WTC11 (cell line): ENCODE results near the gene PSTK. TPM values are rescaled to one million over a fixed set of nuclear protein-coding genes. Genes with fewer than 3 reads are reported as not detected.

ENCODE experiments used
- ATAC-seq: fragments of 200-7000 bp; cut with Tn5 transposase; 2 replicates; pipeline ENCODE4 v1.10.0; 2021; ENCODE audit warnings: mild to moderate bottlenecking, moderate library complexity
- CTCF ChIA-PET: fragments of 300-600 bp; sonication (Branson Sonifier 250); formaldehyde crosslinking; loops from one replicate; lab custom pipeline; 2021; ENCODE audit warnings: antibody characterized with exemption; lab: Charles Lee
- POLR2A ChIA-PET: fragments of 350-600 bp; sonication (Branson Sonifier 250); formaldehyde crosslinking; loops from one replicate; lab custom pipeline; 2021; ENCODE audit warnings: antibody characterized with exemption; lab: Charles Lee
- DNase-seq: peaks from one replicate; pipeline ENCODE4 v3.0.0; 2021; ENCODE audit warnings: low spot score
- H3K27ac Mint-ChIP-seq: 2 replicates; pipeline ENCODE4 v1.8.0; 2021; ENCODE audit warnings: mixed read lengths
- H3K27me3 Mint-ChIP-seq: 2 replicates; pipeline ENCODE4 v1.8.0; 2021; ENCODE audit warnings: low read depth, mild to moderate bottlenecking, moderate library complexity, mixed read lengths
- H3K36me3 Mint-ChIP-seq: 2 replicates; pipeline ENCODE4 v1.8.0; 2021; ENCODE audit warnings: mixed read lengths
- H3K4me1 Mint-ChIP-seq: 2 replicates; pipeline ENCODE4 v1.8.0; 2022; ENCODE audit warnings: mixed read lengths
- H3K4me3 Mint-ChIP-seq: 2 replicates; pipeline ENCODE4 v1.8.0; 2021; ENCODE audit warnings: mild to moderate bottlenecking, moderate library complexity, mixed read lengths
- H3K9me3 Mint-ChIP-seq: 2 replicates; pipeline ENCODE4 v1.8.0; 2021; ENCODE audit warnings: mixed read lengths
- CREB1 ChIP-seq: sonication (generic); formaldehyde crosslinking; IDR thresholded peaks from 2 replicates; pipeline ENCODE4 v1.8.0; 2023; ENCODE audit warnings: mild to moderate bottlenecking, missing genetic modification reagents
- ELF4 ChIP-seq: sonication (generic); formaldehyde crosslinking; IDR thresholded peaks from 2 replicates; pipeline ENCODE4 v1.8.1; 2022; ENCODE audit warnings: low read depth, mild to moderate bottlenecking, moderate library complexity, missing genetic modification reagents
- ETV6 ChIP-seq: sonication (generic); formaldehyde crosslinking; IDR thresholded peaks from 2 replicates; pipeline ENCODE4 v1.8.1; 2022; ENCODE audit warnings: mild to moderate bottlenecking, missing genetic modification reagents
- FOXJ3 ChIP-seq: sonication (generic); formaldehyde crosslinking; IDR thresholded peaks from 2 replicates; pipeline ENCODE4 v1.9.0; 2021; ENCODE audit warnings: missing genetic modification reagents, mild to moderate bottlenecking, borderline replicate concordance
- FOXK1 ChIP-seq: sonication (generic); formaldehyde crosslinking; IDR thresholded peaks from 2 replicates; pipeline ENCODE4 v1.8.0; 2022; ENCODE audit warnings: mild to moderate bottlenecking, moderate library complexity, missing genetic modification reagents
- FOXP4 ChIP-seq: sonication (generic); formaldehyde crosslinking; IDR thresholded peaks from 2 replicates; pipeline ENCODE4 v1.8.0; 2022; ENCODE audit warnings: mild to moderate bottlenecking, missing genetic modification reagents
- HMGA2 ChIP-seq: fragments of 250-450 bp; sonication (Bioruptor Pico); IDR thresholded peaks from 2 replicates; pipeline ENCODE4 v1.4.0; 2021; ENCODE audit warnings: mild to moderate bottlenecking, moderate library complexity
- IRF2 ChIP-seq: sonication (generic); formaldehyde crosslinking; IDR thresholded peaks from 2 replicates; pipeline ENCODE4 v1.8.0; 2022; ENCODE audit warnings: low read depth, missing genetic modification reagents, borderline replicate concordance
- JUN ChIP-seq: sonication (generic); formaldehyde crosslinking; IDR thresholded peaks from 2 replicates; pipeline ENCODE4 v1.8.0; 2023; ENCODE audit warnings: mild to moderate bottlenecking, missing genetic modification reagents
- MAX ChIP-seq: sonication (generic); formaldehyde crosslinking; IDR thresholded peaks from 2 replicates; pipeline ENCODE4 v1.8.0; 2022; ENCODE audit warnings: mild to moderate bottlenecking, missing genetic modification reagents
- NFATC4 ChIP-seq: fragments of 250-450 bp; sonication (Bioruptor Pico); IDR thresholded peaks from 2 replicates; pipeline ENCODE4 v1.9.0; 2021; ENCODE audit warnings: mild to moderate bottlenecking
- OVOL2 ChIP-seq: fragments of 250-450 bp; sonication (Bioruptor Pico); IDR thresholded peaks from 2 replicates; pipeline ENCODE4 v1.9.0; 2021; ENCODE audit warnings: mild to moderate bottlenecking, borderline replicate concordance
- PRDM15 ChIP-seq: sonication (generic); formaldehyde crosslinking; IDR thresholded peaks from 2 replicates; pipeline ENCODE4 v1.8.0; 2022; ENCODE audit warnings: missing genetic modification reagents
- PRRX2 ChIP-seq: fragments of 250-450 bp; sonication (Bioruptor Pico); IDR thresholded peaks from 2 replicates; pipeline ENCODE4 v1.8.0; 2021; ENCODE audit warnings: mild to moderate bottlenecking
- RORB ChIP-seq: fragments of 250-450 bp; sonication (Bioruptor Pico); IDR thresholded peaks from 2 replicates; pipeline ENCODE4 v1.9.0; 2021; ENCODE audit warnings: mild to moderate bottlenecking
- SMAD3 ChIP-seq: sonication (generic); formaldehyde crosslinking; IDR thresholded peaks from 2 replicates; pipeline ENCODE4 v1.8.0; 2022; ENCODE audit warnings: missing genetic modification reagents, mild to moderate bottlenecking, borderline replicate concordance
- TCF7 ChIP-seq: sonication (generic); formaldehyde crosslinking; IDR thresholded peaks from 2 replicates; pipeline ENCODE4 v1.8.0; 2022; ENCODE audit warnings: mild to moderate bottlenecking, low read depth, missing genetic modification reagents, moderate library complexity
- USF1 ChIP-seq: sonication (generic); formaldehyde crosslinking; IDR thresholded peaks from 2 replicates; pipeline ENCODE4 v1.8.0; 2022; ENCODE audit warnings: mild to moderate bottlenecking, missing genetic modification reagents
- USF2 ChIP-seq: sonication (generic); formaldehyde crosslinking; IDR thresholded peaks from 2 replicates; pipeline ENCODE4 v1.8.1; 2023; ENCODE audit warnings: mild to moderate bottlenecking, missing genetic modification reagents, moderate library complexity
- ZNF121 ChIP-seq: sonication (generic); formaldehyde crosslinking; IDR thresholded peaks from 2 replicates; pipeline ENCODE4 v1.8.0; 2023; ENCODE audit warnings: missing genetic modification reagents
- ZNF263 ChIP-seq: sonication (generic); formaldehyde crosslinking; IDR thresholded peaks from 2 replicates; pipeline ENCODE4 v1.8.1; 2022; ENCODE audit warnings: low read depth, mild to moderate bottlenecking, moderate library complexity, missing genetic modification reagents
- ZNF281 ChIP-seq: sonication (generic); formaldehyde crosslinking; IDR thresholded peaks from 2 replicates; pipeline ENCODE4 v1.8.0; 2023; ENCODE audit warnings: mild to moderate bottlenecking, missing genetic modification reagents
- ZNF423 ChIP-seq: fragments of 250-450 bp; sonication (Bioruptor Pico); IDR thresholded peaks from 2 replicates; pipeline ENCODE4 v2.1.2; 2022; ENCODE audit warnings: mild to moderate bottlenecking, moderate library complexity
- total RNA-seq: library from RNA; stranded (reverse); gene quantifications from 3 replicates; pipeline ENCODE4 v1.2.3, GENCODE V29; 2021

Gene PSTK
- total RNA-seq, 1 experiment from 2014 or later, result 4.0 TPM

GRCh38 chr10:122966879-122967278, 13.3 kb upstream of the PSTK start:
- TF ChIP-seq ZNF263 (CRISPR knock-in tag) (no peak), ELF4 (no peak), TCF7 (CRISPR knock-in tag) (no peak), USF2 (CRISPR knock-in tag) (no peak), HMGA2 (CRISPR knock-in tag) (no peak), IRF2 (CRISPR knock-in tag) (no peak), FOXP4 (CRISPR knock-in tag) (no peak), USF1 (CRISPR knock-in tag) (no peak), FOXJ3 (CRISPR knock-in tag) (no peak), NFATC4 (CRISPR knock-in tag) (no peak), CREB1 (CRISPR knock-in tag) (no peak), ETV6 (no peak)
- TF ChIP-seq, all 79 proteins: peak for 0
- H3K9me3 Mint-ChIP-seq, result peaks cover 67% of the 10 kb centered on the region
- ATAC-seq, result no peak
- H3K27me3 Mint-ChIP-seq, result peaks cover 74% of the 10 kb centered on the region
- CTCF ChIA-PET, result no interaction called here
- no peak for DNase-seq
- H3K27ac Mint-ChIP-seq, result no peak overlapping the region
- H3K36me3 Mint-ChIP-seq, result peaks cover 30% of the 10 kb centered on the region
- no peaks in the 10 kb centered on the region for H3K4me1 Mint-ChIP-seq
- POLR2A ChIA-PET, result no interaction called here
- H3K4me3 Mint-ChIP-seq, result no peak overlapping the region

- Mint-ChIP-seq H3K27ac (no peak overlapping the region), H3K27me3 (peaks cover 63% of the 10 kb centered on the region), H3K4me1 (no peaks in the 10 kb centered on the region), H3K9me3 (peaks cover 54% of the 10 kb centered on the region), H3K4me3 (no peak overlapping the region), H3K36me3 (peaks cover 28% of the 10 kb centered on the region)
- ATAC-seq (no peak), DNase-seq (no peak)
- CTCF ChIA-PET, result no interaction called here
- POLR2A ChIA-PET, result no interaction called here
- no peak for TF ChIP-seq IRF2 (CRISPR knock-in tag)
Observed at GRCh38 chr10:122968698-122969097, 11.5 kb upstream of the PSTK start.

- Mint-ChIP-seq H3K4me3 (no peak overlapping the region), H3K36me3 (no peaks in the 10 kb centered on the region), H3K9me3 (peaks cover 5% of the 10 kb centered on the region), H3K27me3 (peaks cover 20% of the 10 kb centered on the region), H3K27ac (no peak overlapping the region), H3K4me1 (0 out of 2 replicates have a peak, but pooled peaks cover 4% of the 10 kb centered on the region)
- ATAC-seq (no peak), DNase-seq (no peak)
- POLR2A ChIA-PET, result no interaction called here
- CTCF ChIA-PET, result no interaction called here
- TF ChIP-seq FOXK1 (no peak), ZNF121 (CRISPR knock-in tag) (no peak), ZNF281 (CRISPR knock-in tag) (no peak), OVOL2 (CRISPR knock-in tag) (no peak), RORB (CRISPR knock-in tag) (no peak), ZNF423 (CRISPR knock-in tag) (no peak), USF1 (CRISPR knock-in tag) (no peak), PRRX2 (CRISPR knock-in tag) (no peak), PRDM15 (CRISPR knock-in tag) (no peak), MAX (no peak), SMAD3 (CRISPR knock-in tag) (no peak), JUN (no peak)
Observed at GRCh38 chr10:122974023-122974422, 6.2 kb upstream of the PSTK start.
